Effector CD4-positive, alpha-beta T cell (primary cell): ENCODE measurements around the gene ETFDH.
A peak's percentile ranks its signal among the peaks of the same experiment; 100 is the strongest.
"Not testable (repeated sequence)": the region's sequence is repeated elsewhere in the genome, so short reads cannot be mapped to it uniquely, and the experiment has no call there.

ENCODE experiments used
- DNase-seq: peaks from one replicate; pipeline ENCODE4 v3.0.0-alpha.2; 2020
- total RNA-seq: gene quantifications from one replicate; lab custom pipeline; 2026; lab: John Stamatoyannopoulos, UW

Gene ETFDH
- total RNA-seq: 31.9 reads per million, percentile 58 among the genes with 10 or more reads in this experiment

DNA sequence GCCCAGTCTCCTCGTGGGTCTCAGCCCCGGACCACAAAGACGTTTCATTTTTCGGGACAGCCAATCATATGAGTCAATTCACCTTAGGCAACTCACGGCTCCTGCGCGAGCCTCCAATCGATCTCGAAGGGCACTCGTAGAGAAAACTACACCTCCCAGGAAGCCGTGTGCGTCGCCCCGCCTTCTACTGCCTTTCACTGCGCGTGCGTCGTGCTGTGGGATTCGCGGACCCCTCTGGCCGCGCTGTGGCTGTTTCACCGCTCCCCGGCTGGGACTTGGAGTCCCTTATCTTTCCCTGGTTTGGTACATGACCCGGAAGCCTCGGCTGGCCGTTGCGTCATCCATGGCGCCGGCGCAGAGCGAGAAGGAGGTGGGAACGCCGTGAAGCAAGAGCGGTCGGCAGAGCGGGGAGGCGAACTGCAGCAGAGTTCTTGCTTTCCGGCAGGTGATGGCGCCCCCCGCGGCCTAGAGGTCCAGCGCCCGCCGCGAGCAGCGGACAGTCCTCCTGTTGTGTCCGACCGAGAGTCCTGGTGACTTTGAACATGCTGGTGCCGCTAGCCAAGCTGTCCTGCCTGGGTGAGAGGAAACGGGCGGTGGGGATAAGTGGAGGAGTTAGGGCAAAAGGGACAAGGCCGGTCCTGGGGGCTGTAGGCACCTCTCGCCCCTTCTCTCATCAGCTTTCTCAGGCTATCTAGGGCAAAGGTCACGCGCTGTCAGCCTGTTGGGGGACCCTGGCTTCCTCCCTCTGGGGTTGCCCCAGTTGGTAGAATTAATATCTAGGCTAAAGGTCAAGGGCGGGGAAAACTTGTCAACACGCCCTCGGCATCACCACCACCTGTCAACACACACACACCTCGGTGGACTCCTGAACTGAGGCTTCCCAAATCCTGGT is at the start of gene ETFDH:
ETFDH (plus strand) TSS at position 382 of the 892 bp plus-strand sequence; CDS start at position 543, 161 bp downstream.
- DNase-seq: peak; percentile 98

DNA sequence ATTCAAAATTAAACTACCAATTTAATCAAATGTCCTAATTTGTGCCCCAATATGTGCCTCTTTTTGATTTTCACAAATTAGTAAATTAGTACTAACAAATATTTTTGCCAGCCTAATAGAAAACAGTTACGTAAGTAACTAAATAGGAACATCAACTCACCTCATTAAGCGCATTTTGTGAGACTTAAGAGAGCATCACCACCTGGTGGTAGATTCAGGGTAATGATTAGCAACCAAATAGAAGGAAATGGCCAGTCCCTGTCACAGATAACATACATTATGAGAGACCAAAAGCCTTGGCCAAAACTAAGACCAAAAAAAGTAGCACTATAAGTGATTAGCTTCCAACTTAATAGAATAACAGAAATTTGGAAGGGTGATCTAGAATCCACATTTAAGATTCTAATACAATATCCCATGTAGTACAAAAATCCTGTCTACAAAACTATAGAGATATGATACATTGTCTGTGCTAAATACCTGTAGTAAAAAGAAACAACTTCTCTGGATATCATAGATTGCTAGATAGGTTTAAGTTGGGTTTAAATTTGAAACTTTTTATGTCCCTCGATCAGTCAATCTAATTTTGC is 47.1 kb upstream of the ETFDH start:
- no peak for DNase-seq

DNA sequence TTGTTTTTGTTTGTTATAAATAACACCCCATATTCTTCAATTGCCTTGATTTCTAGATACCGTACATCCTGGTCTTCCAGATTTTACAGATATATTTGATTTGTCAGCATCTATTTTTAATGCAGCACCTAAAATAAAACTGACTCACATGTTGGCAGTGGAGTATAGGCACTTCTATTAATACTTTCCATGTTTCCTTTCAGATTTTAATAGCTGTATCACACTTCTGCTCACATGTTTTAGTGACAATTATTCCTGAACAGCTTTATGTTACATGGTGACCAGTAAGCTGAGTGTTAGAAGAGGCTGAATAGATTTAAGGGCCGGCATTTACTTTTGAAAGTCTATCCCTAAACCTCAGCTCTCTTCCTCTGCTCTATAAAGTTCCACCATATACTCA is 46.6 kb upstream of the ETFDH start:
- no peak for DNase-seq

DNA sequence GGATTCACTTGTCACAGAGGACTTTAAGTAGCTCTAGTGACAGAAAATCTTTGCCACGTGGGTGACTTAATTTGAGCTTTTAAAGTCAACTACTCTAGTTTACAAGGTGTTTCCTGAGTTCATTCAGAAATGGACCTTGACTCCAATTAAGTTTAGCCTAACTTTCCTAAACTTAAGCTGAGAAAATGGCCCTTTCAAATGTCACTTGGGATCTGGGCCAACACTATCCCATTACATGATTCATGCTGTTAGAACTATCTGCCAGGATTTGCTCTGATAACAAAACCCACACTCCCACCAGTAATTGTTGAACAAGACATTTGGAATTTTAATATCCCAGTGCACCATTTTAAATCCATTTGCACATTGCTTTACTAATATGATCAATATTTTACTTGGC is 41.2 kb upstream of the ETFDH start:
- no peak for DNase-seq

DNA sequence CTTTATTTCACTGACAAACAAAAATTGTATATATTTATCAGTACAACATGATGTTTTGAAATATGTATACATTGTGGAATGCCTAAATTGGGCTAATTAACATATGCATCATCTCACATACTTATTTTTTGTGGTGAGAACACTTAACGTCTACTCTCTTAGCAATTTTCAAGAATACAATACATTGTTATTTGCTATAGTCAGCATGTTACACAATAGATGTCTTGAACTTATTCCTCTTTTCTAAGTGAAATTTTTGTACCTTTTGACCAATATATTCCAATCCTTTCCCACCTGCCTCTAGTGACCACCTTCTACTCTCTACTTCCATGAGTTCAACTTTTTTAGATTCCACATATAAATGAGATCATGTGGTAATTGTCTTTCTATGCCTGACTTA is 35.5 kb upstream of the ETFDH start:
- no peak for DNase-seq

DNA sequence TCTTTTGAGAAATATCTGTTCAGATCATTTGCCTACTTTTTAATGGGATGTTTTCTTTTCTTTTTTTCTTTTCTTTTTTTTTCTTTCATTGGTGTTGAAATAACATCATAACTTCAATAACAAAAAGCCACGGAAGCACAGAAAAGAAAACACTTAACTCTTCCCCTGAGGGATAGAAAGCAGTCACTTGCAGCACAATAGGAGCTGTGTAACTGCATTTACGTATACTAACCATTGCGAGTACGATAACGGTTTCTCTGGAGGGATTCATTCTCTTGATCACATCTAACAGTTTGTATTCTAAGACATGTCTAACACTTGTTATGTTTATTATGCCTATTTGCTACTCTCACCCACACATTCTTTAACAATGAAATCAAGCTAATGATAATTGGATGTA is 27.7 kb upstream of the ETFDH start:
- no peak for DNase-seq

DNA sequence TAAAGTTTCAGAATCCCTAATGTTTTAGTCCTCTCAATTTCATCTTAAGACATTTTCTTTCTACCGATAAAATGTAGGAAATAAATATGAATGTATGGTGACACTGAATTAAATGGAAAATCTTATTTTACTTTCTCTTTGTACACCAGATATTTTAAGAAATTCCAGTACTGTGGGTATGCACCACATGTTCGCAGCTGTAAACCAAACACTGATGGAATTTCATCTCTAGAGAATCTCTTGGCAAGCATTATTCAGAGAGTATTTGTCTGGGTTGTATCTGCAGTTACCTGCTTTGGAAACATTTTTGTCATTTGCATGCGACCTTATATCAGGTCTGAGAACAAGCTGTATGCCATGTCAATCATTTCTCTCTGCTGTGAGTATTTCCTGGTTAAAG is 27.3 kb upstream of the ETFDH start:
- no peak for DNase-seq

DNA sequence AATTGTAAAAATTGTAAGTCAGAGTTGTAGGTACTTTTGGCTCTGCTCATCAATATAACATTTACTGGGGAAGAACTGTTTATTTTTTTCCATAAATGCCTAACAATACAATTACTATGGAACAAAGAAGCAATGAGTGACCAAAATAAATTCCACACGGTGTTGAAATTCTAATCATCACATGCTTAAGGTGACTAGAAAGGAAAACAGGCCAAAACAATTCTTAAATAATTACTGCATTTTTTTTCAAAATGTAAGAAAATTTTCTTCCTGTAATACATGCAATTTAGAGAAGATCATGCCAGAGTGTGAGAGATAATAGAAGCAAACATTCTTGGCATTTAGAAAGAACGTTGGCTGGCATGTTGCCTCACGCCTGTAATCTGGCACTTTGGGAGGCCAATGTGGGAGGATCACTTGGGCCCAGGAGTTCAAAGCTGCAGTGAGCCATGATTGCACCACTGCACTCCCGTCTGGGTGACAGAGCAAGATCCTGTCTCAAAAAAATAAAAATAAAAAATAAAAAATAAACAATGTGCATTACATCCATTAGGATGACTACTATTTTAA is 22.9 kb upstream of the ETFDH start:
- DNase-seq: no peak

DNA sequence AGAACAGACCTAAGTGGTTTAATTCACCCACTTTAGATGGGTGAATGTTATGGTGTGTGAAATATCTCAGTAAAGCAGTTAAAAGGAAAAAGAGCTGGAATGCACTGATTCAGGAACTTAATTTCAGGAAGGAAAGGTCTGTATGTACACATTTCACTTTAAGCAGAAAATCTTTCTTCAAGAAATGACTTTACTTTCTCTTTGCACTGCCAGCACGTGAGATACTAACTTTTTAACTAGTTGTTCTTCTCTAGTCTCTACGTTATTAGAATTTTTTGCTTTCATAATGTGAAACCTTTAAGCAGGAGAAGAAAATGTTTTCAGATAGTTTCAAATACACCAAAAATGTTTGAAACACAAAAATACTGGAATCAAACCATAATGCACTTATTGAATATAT is 19.2 kb upstream of the ETFDH start:
- no peak for DNase-seq

DNA sequence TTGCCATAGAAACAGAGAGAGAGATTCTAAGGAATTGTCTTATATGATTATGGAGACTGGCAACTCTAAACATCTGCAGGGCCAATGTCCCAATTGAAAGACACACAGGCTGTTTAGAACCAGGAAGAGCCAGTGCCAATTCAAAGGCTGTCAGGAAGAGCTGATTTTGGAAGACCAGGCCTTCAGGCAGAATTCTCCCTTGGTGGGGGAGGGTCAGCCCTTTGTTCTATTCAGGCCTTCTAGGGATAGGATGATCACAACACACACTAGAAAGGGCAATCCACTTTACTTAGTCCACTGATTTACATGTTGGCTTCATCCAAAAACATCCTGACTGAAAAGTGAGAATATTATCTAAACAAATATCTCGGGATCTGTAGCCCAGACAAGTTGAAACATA is 15.7 kb upstream of the ETFDH start:
- no peak for DNase-seq

DNA sequence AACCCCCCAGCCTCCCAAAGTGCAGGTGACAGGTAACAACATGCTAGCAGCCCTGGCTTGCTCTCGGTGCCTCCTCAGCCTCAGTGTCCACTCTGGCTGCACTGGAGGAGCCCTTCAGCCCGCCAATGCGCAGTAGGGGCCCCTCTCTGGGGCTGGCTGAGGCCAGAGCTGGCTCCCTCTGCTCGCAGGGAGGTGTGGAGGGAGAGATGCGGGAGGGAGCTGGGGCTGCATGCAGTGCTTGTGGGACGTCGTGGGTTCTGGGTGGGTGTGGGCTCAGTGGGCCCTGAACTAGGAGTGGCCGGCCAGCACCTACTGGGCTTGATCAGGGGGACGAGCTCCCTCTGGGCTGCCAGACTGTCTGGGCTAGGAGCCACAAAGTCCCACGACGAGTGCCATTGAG is 14.8 kb upstream of the ETFDH start:
- DNase-seq: no peak

DNA sequence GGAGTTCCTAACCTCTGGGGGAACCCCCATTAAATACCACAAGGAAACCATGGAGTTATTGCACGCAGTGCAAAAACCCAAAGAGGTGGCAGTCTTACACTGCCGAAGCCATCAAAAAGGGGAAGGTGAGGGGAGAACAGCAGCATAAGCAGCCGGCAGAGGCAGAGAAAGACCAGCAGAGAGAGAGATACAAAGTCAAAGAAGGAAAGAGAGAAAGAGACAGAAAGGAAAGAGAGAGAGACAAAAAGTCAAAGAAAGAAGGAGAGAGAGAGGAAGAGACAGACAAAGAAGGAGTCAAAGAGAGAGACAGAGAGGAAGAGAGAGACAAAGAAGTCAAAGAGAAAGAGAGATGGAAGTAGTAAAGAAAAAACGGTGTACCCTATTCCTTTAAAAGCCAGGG is 8.8 kb upstream of the ETFDH start:
- not testable (repeated sequence) for DNase-seq

DNA sequence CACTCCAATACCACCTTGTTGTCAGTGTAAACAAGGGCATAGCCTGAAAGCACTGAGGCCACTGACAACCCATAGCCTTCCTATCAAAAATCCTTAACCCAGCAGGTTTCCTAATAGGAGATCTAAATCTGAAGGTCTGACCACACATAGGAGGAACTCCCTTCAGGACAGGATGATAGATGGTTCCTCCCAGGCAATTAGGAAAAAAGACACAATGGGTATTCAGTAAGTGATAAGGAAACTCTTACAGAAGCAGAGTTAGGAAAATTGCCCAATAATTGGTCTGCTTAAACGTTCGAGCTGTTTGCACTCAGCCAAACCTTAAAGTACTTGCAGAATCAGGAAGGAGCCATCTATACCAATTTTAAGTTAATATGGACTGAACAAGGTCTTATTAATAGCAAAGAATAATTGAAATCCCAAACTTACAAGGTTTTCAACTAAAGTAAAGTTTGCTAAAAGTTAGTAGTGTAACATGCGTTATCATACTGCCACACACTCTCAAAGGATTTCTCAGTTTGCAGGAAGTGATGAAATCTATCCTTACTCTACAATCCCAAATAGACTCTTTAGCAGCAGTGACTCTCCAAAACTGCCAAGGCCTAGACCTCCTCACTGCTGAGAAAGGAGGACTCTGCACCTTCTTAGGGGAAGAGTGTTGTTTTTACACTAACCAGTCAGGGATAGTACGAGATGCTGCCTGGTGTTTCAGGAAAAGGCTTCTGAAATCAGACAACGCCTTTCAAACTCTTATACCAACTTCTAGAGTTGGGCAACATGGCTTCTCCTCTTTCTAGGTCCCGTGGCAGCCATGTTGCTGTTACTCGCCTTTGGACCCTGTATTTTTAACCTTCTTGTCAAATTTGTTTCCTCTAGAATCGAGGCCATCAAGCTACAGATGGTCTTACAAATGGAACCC is 8.1 kb upstream of the ETFDH start:
- not testable (repeated sequence) for DNase-seq

DNA sequence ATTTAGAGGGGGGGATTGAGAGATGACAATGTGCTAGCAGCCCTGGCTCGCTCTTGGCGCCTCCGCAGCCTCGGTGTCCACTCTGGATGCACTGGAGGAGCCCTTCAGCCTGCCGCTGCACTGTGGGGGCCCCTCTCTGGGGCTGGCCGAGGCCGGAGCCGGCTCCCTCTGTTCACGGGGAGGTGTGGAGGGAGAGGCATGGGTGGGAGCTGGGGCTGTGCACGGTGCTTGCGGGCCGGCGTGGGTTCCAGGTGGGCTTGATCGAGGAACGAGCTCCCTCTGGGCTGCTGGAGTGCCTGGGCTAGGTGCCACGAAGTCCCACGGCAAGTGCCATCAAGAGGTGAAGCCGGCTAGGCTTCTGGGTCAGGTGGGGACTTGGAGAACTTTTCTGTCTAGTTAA is 7.3 kb upstream of the ETFDH start:
- no peak for DNase-seq

DNA sequence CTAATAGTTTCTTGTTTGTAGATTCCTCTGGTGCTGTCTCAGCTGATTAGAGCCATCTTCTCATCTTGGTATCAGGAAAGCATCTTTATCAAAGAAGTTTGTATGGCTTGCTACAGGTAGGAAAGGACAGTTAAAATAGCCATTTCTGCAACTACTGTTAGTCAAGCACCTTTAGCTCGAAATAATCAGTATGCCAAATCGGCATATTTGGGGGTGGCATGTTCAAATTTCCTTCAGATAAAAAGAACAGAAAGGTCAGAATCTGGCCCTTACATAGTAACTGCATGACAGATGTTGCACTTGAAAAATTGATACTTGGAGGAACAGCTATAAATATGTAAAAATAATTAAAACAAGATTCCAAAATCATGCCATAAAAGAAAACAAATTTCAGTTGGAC is 5.2 kb upstream of the ETFDH start:
- DNase-seq: no peak

DNA sequence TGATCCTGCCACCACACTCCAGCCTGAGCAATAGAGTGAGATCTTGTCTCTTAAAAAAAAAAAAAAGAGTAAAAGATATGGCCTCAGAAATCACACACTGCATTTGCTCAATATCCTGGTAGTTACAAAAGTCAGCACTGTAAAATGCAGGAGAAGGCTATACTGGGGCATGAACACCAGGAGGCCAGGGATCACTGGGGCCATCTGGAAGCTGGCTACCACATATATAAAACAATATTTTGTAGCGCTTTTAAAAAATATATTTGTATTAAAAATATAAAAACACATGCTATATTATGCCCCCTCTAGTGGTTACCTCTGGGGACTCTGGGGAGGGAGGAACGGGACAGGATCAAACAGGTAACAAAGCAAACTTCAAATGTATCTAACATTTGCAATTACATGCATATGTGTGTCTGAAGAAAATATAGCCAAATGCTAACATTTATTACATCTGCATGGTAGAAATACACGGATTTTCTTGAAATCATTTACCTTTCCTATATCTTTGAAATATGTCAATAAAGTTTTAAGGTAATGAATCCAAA is 4.4 kb upstream of the ETFDH start:
- DNase-seq: no peak

DNA sequence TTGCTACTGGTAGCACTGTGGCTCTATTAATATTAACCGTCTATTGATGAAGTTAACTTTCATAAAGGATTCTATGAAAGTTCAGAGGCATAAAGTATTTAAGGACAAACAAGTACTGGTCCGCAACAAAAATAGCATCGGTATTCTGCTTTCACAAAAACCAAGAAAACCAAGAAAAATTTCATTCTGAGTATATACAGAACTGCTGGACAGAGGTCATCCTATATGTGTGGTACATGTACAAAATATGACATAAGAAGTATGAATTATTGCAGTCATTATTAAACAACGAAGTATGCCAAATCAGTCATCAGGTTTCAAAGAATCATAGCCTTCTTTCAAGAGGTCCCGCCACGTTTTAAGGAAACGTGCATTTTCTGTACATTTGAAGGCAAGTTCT is 2.8 kb upstream of the ETFDH start:
- DNase-seq: no peak

DNA sequence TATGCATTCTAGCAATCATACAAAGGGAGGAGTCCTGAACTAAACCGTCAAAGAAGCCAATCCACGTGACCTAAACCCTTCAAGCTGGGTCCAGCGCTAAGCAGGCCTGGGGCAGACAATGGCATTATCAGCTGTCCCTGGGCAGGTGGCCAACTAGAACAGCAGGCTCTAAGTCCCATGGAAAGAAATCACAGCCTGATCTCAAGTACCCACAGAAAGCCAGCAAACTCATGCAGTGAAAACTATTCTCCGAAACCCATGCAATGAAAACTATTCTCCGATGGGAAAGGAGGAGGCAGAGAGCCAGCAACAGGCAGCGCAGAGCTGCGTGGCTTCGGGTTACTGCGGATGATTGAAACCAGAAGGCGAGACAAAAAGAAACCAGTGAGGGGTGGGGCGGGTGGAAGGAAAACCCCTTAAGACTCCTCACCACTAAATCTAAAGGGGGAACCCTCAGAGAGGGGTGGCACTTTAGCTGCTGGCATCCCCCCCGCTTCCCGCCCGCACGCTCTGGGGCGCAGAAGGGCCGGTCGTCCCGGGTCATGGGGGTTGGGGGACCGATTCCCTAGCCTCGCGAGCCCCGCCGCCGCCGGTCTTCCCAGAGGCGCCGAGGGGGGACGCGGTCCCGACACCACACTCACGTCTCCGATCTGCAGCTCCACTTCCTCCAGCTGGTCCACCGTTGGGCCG is 976 bp upstream of the ETFDH start:
- DNase-seq: peak; percentile 31

DNA sequence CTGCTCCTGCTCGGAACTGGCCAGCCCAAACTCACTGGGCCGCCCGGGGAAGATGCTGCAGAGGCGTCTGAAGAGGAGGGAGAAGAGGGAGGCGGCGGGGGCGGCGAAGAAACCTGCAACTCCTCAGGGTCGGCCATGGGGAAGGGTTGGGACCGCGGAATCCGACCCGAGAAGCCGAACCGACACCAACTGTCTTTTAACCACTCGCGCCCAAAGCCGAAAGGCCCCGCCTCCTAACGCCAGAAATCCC is 506 bp upstream of the ETFDH start, which contains the start of gene C4orf46:
C4orf46 (minus strand) TSS at position 223 of the 250 bp plus-strand sequence; CDS start at position 137, 86 bp downstream.
- DNase-seq: no peak

DNA sequence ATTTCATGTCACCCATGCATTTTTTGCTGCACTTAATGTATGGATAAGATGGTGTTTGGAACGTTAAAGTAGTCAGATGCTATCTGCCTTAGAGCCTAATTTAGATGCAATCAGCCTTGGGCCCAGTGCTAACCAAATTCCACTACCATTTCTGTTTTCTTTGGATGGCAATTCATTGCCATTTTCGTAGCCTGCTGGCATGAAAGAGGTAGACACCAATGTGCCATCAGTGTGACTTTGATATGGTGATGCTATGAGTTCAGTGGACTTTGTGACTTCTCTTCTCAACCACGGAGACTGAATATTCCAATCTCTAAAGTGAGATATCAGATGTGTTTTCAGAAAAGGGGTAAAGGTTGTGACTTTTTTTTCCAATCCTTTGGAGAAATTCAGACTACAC is 1.5 kb downstream of the ETFDH start:
- no peak for DNase-seq

DNA sequence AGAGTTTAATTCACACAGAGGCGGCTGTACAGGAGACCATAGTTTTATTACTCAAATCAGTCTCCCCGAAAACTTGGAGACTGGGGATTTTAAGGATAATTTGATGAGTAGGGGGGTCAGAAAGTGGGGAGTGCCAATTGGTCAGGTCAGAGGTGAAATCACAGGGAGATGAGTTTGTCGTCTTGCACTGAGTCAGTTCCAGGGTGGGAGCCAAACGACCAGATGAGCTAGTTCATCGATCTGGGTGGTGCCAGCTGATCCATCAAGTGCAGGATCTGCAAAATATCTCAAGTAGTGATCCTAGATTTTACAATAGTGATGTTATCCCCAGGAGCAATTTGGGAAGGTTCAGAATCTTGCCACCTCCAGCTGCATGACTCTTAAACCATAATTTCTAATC is 4.0 kb downstream of the ETFDH start:
- DNase-seq: no peak

DNA sequence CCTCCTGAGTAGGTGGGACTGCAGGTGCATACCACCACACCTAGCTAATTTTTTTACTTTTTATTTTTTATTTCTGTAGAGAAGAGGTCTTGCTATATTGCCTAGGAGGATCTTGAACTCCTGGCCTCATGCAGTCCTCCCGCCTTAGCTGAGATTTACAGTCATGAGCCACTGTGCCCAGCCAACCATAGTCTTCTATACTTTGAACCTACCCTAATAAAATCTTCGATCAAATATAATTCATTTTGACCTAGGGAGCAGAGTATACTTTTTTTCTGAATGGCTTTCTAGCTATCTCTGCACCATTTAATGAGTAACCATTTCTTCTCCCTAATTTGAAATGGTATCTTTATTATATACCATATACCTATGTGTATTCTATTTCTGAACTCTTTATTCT is 6.7 kb downstream of the ETFDH start:
- DNase-seq: no peak
